HG03457 (cell line): Measurements from ENCODE around the gene MED12L.
A peak's percentile ranks its signal among the peaks of the same experiment; 100 is the strongest.
"Not testable (repeated sequence)": the region's sequence is repeated elsewhere in the genome, so short reads cannot be mapped to it uniquely, and the experiment has no call there.

Experiments used
- ATAC-seq: cut with Tn5 transposase; IDR thresholded peaks from one replicate; pipeline ENCODE4 v1.9.1; 2021; ENCODE audit warnings: moderate number of reproducible peaks; ENCODE audit not compliant: unreplicated experiment

The MED12L gene

DNA sequence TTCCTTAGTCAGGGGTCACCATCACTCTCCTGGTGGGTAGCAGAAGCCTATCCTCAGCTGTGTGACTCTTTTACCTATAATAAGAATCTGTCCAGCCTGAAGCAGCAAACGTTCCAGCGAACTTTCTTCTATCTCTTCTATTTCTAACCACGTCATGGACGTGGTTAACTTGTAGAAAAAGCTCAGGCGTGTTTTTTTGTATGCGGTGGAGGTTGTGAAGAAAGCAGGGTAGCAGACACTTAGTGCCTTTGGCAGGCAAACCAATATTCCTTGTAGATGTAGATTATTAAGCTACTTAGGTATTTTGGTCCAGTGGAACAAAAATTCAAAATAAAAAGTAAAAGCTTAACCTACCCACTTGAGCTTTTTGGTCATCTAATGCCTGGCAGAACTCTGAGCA is 149.4 kb downstream of the MED12L start:
- no peak for ATAC-seq

DNA sequence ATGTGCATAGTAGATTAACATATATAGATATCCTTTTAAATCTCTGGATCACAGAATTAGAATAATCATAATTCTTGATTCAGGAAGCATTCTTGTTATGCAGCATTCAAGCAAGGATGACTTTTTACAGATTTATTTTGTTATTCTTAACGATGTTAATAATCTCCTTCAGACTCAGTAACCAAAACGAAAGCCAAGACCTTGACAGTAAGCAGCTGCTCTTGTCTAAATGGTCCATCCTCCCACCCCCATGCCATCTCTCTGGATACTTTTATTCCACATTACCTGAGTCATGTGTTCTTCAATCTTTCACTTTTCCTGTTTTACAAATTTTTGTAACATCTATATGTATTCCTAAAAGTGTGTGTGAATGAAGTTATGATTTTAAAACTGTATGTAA is 150.9 kb downstream of the MED12L start:
- ATAC-seq = no peak

DNA sequence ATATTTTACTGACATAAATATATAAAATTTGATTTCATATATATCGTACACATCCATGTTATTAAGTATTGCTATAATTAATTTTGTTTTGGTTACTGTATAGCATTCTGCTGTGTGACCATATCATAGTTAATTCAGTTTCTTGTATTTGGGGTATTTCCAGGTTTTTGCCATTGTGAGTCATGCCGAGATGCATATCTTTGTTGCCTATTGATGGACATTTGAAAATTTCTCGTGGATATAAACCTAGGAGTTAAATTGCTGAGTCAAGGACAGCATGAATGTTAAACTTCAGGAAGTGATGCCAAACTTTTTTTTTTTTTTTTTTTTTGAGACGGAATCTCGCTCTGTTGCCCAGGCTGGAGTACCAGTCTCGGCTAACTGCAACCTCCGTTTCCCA is 151.3 kb downstream of the MED12L start:
- ATAC-seq = no peak

DNA sequence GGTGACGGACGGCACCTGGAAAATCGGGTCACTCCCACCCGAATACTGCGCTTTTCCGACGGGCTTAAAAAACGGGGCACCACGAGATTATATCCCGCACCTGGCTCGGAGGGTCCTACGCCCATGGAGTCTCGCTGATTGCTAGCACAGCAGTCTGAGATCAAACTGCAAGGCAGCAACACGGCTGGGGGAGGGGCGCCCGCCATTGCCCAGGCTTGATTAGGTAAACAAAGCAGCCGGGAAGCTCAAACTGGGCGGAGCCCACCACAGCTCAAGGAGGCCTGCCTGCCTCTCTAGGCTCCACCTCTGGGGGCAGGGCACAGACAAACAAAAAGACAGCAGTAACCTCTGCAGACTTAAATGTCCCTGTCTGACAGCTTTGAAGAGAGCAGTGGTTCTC is 156.5 kb downstream of the MED12L start:
- not testable (repeated sequence) for ATAC-seq

DNA sequence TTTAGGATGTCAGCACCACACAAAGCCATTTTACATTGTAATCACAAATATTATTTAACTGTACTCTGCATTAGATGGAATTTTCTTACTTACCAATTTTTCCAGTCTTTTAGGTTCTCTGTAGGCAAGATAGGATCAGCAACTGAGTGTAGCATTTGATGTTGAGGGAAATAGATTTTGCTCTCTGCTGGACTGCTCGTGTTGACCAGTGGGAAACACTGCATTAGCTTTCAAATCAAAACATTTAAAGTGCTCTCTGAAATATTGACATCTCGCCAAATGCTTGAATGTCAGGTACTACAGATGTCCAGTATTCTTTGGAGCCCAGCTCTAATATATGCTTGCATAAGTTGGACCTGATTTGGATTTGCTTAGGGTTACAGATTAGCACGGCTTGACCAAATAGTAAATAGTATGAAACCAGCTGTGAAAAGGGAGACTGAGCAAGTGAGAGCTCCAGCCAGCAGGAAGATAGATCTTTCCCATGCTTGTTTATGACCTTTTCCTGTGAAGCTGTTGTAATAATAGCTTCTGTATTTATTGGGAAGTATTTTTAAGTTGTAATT is 163.4 kb downstream of the MED12L start:
- no peak for ATAC-seq

DNA sequence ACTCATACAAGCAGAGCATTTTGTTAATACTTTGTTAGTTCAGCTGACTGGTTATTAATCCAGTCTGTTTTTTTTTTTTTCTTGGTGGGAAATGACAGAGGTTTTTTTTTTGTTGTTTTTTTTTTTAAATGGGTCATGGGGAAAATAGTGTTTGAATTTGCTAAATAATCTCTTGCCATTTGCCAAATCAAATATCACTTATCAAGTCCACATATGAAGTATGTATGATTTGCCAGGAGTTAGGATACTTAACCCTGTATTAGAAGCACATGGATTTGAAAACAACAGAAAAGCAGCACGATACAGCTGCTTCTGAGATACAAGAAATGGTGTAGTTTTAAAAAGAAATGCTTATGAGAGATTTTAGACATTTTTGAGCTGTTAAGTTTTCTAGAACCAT is 171.3 kb downstream of the MED12L start:
- no peak for ATAC-seq

DNA sequence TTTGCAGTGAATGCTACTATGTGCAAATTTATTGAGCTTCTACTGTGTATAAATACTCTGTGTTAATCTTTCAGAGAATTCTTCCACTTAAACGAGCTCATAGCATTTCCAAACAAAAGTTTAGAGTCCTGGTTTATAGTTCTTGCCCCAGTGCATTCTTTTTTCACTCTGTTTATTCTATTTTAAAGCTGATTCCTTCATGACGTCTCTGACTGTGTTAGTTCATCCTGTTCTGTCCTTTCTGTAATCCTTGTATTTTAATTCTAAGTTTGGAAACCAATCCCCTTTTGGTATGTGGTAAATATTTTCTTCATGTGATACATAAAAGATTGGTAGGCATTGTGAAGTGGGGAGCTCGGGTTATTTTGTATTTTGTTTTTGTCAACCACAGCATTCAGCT is 174.2 kb downstream of the MED12L start:
- ATAC-seq = no peak

DNA sequence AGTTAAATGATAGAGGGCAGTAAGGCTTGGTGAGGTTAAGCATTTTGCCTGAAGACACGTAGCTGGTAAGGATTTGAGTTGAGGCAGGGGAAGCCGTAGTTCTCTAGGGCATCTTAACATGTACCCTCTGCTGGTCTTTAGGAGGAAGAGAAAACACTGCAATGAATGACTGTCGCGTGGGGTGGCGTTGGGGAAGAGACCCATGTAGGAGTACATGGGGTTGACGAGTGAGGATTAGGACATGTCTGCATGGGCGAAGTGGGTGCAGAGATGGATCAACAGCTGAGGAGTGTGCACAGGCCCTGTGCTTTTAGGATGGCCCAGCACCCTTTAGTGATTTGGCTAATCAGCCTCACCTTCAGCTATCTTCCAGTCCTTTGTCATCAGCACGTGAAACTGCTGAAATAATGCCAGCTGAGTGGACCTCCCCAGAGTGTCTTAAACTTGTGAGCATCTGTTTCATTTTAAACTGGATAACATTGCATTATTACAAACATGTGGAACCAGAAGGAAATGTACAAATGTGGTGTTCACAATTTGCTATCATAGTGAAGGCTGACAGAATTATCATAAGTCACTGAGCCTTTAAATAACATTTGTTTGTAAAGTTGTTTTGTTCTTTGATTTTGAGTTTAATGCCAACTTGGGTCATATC is 177.5 kb downstream of the MED12L start:
- no peak for ATAC-seq

DNA sequence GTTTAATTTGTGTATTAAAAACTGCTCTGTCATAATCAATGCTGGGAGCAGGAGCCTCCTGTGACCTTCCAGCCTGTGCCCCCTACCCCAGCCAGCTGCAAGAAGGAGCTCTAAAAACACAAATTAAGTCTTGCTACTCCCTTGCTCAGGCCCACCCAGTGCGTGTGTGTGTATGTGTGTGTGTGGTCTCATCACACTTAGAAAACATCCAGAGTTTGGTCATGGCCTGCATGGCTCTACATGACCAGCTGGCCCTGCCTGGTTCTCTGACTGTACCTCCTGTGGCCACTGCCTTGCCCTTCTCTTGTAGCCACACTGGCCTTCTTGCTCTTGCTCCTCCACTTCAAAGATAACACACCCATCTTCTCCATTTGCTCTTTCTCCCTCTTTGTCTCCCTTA is 179.1 kb downstream of the MED12L start:
- no peak for ATAC-seq

DNA sequence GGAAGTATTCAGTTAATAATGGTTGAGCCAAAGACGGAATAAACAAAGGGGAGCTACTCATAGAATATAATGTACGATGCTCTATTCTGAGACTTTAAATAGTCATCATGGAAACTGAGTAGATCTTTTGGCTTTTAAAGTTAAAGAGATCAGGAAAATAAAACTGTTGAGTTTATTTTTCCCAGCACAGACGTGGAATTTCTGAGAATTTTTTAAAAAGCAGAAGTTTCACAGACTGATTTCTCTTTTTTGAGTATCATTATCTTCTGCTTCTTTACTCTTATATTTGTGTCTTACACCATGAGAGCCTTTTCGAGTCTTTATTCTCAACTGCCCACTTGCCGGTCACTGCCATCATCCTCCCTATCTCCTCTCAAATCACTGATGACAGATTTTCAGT is 179.7 kb downstream of the MED12L start:
- no peak for ATAC-seq

DNA sequence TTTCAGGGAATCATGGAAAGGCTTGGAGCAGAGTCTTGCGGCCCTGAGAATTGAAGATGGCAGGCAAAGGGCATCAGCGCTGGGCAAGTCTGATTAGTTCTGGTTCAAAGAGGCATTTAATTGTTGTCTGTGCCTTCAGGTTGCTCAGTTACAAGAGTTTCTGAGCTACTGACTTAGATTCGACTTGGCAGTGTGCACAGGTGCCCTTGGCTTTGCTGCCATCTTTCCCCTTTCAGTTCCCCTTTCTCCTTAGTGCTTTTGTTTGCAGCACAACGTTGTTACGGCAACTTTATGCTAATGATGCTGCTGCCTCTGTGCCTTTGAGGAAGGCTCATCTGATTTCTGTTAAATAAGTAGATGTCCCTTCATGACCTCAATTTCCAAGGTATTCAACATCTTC is 180.4 kb downstream of the MED12L start:
- peak; percentile 90 for ATAC-seq

DNA sequence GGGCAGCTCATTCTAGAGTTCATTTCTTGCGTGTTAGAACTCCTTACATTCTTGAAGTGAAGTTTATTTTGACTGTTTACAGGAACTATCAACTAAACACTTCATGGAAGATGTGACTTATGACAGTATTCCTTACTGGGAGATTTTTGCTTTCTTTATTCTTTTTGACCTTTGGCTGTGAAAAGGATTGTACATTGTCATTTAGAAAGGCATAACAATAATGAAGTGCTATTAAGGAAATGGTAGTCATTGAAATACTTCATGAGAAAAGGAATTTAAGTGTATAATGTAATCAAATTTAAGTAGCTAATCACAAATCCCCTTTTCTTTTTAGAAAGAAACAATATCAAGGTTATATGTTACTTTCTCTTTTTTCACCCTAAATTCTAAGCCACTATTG is 181.6 kb downstream of the MED12L start:
- no peak for ATAC-seq

DNA sequence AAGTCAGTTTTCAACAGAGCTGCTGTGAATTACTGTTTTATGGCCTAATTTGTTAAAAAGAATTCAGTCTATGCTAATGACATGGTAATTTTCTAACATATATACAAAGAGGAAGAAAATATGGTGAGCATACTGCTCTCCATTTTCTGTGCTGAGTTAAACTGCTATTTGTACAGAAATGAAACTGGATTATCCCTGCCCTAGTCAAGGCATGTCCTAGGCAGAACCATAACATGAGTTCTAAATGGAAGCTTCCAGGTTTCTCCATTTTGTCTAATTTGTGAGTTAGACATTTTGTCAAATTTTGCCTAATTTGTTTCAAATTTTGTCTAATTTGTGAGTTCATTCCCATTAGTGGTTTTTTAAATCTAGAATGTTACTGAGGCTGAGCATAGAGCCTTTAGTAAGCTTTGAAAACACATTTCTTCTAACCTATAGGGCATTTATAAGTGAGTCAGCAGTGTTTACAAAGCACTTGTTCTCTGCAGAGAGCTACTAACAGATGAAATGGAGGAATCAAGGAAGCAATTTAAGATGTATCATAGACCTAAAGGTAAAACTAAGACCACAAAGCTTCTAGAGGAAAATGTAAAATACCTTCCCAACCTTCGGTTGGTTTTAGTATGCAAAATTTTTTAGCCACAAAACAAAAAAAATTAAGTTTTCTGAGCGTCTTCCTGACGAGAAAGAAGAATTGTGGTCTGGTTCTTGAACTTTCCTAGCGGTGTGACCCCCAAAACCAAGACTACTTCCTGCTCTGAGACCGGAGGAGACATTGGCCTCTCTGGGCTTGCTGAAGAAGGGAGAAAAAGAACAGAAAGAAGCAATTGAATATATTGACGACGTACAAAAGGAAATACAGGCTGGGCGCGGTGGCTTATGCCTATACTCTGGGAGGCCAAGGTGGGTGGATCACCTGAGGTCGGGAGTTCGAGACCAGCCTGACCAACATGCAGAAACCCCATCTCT is 183.1 kb downstream of the MED12L start:
- ATAC-seq = peak; percentile 70

DNA sequence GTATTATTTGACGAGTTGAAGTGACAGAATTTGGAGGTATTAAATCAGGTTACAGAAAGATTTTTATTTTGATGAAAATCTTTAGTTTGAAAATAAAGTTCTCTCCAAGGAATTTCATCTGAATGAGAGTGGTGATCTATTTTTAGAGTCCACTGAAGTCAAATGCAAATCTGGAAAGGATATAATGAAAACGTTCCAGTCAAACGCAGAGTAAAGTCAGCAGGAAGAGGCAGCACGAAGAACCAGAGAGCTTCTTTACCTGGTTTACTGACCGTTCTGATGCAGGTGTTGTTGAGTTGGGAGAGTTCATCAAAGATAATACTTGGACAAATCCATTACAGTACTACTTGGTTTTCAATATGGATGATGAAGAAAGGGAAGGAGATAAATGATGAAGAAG is 184.2 kb downstream of the MED12L start:
- no peak for ATAC-seq

DNA sequence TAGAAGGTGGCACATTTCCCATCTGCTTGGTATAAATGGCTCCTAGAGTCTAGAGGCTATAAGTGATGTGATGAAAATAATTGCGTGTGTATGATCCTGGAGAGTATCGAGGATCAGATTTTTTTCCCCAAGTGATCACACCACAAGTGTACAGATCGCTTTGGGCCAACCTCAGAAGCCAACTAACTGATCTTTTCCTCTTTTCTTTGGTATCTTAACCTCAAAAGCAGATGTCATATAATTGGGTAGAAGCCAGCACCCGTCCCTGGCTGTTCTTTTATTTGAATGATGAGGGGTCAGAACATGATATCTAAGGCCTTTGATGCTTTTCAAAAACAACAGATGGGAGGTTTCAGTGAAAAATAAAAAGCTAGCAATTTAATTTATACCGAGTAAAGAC is 189.6 kb downstream of the MED12L start:
- ATAC-seq = no peak

DNA sequence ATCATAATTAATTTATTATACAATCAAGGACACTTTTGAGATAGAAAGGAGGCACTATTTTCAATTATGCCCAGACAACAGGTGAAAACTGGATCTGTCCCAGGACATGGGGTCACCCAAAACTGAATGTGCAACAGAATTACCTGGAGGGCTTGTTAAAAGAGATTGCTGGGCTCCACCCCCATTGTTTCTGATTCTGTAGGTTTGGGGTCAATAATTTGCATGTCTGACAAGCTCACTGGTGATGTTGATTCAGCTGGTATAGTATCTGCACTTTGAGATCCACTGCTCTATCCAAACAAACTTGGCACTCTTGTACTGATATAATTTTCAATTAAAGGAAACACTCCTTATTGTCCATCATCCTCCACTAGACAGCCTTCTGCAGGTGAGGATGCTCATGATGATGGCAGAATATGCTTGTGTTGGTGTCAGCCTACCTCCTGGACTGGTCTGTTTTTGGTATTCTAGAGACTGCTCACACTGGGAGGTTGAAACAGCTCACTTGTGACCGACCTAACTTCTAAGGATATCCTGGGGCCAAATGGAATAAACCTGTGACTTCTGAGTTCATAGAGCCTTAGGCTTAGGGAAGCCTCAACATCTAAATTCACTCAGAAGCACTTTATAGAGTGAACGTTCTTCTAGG is 190.7 kb downstream of the MED12L start:
- peak; percentile 18 for ATAC-seq

DNA sequence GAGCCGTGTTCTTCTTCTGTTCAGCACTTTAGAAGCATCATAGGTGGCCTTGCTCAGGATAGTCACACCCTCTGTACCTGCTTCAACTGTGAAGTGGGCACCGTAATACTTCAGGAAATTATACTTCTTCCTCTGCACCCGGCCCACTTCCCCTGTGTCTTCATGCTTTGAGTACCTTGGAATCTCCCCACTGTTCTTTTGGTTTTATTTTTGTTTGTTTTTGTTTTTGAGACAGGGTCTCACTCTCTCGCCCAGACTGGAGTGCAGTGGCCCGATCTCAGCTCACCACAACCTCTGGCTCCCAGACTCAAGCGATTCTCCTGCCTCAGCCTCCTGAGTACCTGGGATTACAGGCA is 191.2 kb downstream of the MED12L start:
- peak; percentile 62 for ATAC-seq

DNA sequence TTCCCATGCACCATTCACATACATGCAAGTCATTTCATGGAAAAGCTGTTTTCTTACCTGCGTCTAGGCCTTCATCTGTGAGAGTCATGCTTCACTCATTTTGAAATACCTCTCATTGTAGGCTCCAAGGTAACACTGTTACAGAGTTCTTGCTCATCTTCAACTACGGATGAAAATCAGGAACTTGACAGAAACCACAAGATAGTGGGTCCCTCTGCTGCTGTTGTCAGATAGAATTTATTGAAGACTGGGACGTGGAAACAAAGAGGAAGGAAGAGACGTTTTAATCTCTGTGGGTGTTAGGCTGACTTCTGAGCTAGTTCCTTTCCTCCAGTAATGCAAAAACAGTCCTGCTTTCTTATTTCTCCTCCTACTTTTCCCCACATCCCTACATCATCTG is 192.8 kb downstream of the MED12L start, which contains the start of gene P2RY14:
Gene P2RY14 (minus strand): TSS at position 313 of the 400 bp plus-strand sequence. CDS start 64,226 bp downstream, outside the sequence.
- no peak for ATAC-seq

DNA sequence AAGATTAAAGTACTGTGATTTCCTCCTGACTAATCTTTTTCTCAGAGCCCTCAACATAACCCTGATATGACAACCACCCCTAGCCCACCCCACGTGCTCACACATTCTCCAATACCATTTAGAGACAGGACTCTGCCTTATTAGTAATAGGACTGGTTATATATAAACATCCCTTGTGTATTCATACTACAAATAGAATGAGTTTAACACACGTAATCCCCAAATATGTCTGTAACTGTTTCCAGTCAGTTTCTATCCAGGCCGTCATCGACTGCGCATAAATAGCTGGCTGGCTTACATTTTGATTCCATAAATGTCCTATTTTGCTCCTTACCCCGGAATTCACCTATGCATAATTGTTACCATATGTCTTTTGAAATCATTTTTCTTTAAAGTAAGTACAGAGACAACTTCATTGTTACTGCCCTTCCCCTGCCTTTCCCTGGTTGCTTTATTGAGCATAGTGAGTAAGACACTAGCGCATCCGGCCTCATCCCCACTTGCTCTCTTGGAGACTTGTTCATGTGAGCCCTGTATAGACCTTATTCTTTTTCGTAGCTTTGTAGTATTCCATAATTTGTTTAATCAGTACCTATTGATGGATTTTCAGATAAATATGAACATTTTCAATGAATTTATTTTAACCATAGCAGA is 196.3 kb downstream of the MED12L start:
- ATAC-seq = no peak

DNA sequence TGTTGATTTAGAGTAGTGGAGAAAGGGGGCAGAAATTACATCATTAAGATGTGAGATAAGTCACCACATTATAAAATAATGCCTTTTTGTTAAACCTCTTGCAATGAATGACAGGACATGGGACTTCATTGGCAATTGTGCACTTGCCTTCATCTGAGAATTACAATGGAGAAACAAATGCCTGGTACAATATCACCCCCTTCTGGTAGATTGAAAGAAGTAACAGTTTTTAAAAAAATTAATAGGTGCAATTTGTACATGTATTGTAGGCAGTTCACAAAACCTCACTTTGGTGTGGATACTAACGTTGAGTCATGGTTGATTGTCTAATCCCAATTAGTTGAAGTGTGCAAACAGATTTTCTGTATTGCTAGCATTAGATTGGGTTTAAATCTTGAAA is 197.5 kb downstream of the MED12L start:
- ATAC-seq = no peak

DNA sequence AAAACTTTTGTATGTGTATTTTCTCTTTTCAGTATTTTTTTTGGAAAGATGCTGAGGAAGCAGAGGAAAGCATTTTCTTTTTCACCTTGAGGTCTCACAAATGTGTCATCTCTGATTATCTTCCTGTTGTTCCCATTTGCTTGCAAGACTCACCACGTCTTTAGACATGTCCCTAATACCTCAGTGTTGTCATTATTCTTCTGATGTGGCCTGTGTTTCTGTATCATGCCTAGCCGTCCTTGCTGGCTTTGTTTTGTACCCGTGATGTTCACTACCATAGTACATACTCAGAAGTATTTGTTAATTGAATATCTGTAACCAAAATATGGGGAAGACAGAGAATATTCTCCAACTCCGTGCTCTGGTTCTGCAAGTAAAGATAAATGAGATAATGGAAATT is 197.9 kb downstream of the MED12L start:
- ATAC-seq = no peak
